SKM-1 (cell line): ENCODE results near the gene NPSR1.

Experiments used
- DNase-seq: peaks from one replicate; lab custom pipeline; 2025; ENCODE audit not compliant: unreplicated experiment; lab: John Stamatoyannopoulos, UW

The NPSR1 gene

GRCh38 chr7:34719636-34720035 is 61.6 kb downstream of the NPSR1 start:
- no peak for DNase-seq

DNA sequence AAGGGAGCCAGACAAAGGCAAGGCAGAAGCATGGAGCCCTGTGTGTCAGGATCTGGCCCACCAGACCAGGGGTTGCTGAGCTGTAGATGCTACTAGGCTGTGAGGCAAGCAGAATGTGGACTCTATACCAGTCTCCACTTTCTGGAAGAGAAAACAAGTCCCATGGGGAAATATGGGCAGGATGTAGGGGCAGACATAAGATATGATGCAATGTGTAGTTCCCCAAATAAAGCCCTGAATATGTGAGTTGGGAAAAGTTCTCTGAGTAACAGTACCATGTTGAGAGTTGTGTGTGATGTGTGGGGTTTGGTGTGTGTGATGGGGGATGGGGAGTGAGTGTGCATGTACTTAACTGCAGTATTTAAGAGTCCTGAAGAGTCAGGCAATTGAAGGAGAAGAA is 62.3 kb downstream of the NPSR1 start:
- no peak for DNase-seq

- DNase-seq = no peak
These were observed 65.3 kb downstream of the NPSR1 start for GRCh38 chr7:34723338-34723737.

DNA sequence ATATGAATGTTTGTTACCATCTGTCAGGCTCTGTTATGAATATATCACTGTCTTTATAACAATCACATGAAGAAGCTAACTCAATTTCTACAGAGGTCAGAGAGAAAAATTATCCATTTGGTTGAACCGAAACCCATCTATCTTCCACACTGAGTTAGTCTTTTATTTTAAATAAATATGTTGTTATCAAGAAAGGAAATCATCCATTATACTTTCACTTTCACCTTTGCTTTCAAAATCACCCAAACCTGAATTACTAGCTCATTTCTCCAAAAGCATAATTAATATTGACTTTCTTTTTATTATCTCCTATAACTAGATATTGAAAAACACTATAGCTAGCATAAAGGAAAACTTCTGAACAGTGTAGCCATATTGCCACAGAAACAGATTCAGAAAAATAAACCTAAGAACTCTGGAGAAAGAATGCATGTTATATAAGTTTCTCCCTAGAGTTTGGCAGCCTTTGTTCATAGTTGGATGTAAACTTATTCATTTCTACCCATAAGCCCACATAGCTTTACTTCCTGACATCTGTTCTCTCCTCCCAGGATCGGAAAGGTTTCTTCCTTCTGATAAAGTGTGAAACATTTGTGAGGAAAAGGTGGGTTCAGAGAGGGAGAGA is 66.0 kb downstream of the NPSR1 start:
- no peak for DNase-seq

DNA sequence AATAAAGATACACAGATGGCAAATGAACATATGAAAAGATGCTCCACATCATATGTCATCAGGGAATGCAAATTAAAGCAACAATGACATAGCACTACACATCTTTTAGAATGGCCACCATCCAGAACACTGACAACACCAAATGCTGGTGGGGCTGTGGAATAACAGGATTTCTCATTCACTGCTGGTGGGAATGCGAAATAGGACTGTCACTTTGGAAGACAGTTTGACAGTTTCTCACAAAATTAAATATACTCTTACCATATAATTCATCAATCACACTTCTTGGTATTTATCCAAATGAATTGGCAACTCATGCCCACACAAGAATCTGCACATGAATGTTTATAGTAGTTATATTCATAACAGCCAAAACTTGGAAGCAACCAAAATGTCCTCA is 68.2 kb downstream of the NPSR1 start:
- DNase-seq = no peak

GRCh38 chr7:34727464-34727995 is 69.5 kb downstream of the NPSR1 start:
- DNase-seq = no peak

DNA sequence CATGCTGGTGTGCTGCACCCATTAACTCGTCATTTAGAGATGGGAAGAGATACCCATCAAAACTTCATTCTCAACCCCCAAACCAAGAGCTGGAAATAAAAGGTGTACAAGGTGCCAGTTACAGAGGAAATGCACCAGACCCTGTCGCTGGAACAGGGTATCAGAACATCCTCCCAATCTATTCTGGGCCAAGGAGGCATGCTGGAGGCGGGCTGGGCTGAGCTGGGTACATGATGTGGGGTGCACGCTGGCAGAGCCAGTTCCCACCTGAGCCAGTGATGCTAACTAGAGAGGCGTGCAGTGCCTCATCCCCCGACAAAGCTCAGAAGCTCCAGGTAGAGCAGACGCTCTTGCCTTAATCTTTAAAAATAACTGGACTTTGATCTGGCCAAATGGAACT is 70.1 kb downstream of the NPSR1 start:
- no peak for DNase-seq

DNA sequence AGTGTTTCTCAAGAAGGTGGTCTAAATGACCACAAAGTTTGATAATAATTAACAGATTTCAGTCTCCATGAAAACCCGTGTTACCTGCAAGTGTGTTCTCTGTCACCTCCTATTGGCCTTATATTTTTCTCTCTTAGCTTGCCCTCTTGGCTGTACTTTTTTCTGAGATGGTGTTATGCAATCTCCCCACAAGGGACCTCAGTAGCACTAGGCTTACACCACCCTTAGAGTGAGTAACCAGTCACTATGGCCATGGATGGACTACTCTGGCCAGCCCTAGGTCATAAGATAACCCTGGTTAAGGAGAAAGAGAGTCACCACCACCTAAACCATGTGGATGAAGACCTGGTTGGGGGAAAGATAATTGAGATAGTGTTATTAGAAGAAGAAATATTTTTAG is 76.8 kb downstream of the NPSR1 start:
- DNase-seq = no peak

DNA sequence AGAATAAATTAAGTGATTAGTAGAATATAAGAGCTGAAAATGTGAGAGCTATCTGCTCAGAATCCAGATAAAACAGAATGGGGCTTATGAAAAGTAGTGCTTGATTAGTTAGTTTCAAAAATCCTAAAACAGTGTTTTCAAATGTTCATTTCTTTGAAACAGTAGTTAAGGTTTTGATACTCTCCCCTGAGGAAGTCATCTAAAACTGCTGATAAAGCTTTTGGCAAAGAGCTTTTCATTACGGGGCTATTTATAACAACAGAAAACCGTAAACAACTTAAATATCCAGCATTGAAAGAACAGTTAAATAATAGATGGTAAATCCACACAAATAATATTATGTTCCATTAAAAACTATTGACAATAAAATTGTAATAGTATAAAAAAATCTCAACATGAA is 77.5 kb downstream of the NPSR1 start:
- DNase-seq = no peak

DNA sequence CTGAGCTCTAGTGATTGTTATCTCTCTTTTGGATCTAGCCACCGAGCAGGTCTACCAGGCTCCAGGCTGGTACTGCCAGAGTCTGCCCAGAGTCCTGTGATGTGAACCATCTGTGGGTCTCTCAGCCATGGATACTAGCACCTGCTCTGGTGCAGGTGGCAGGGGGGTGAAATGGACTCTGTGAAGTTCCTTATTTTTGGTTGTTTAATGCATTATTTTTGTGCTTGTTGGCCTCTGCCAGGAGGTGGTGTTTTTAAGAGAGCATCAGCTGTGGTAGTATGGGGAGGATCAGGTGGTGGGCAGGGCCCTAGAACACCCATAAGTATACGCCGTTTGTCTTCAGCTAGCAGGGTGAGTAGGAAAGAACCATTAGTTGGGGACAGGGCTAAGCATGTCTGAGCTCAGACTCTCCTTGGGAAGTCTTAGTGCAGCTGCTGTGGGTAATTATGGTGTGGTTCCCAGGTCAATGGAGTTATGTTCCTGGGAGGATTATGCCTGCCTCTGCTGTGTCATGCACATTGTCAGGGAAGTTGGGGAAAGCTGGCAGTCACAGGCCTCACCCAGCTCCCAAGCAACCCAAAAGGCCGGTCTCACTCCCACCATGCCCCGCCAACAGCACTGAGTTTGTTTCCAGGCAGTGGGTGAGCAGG is 81.8 kb downstream of the NPSR1 start:
- DNase-seq = no peak

DNA sequence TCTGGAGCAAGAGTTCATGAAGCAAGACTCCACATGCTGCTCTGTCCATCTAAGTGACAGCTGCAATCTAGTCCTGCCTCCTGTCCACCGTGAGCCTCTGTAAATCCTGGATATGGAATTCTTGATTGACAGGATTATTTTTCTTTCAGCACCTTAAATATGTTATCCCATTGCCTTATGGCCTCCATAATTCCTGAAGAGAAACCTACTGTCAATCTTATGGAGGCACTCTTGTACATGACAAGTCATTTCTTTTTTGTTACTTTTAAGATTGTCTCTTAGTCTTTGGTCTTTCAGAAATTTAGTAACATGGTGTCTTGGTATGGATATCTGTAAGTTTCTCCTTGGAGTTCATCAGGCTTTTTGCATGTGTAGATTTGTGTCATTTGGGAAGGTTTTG is 82.8 kb downstream of the NPSR1 start:
- no peak for DNase-seq

DNA sequence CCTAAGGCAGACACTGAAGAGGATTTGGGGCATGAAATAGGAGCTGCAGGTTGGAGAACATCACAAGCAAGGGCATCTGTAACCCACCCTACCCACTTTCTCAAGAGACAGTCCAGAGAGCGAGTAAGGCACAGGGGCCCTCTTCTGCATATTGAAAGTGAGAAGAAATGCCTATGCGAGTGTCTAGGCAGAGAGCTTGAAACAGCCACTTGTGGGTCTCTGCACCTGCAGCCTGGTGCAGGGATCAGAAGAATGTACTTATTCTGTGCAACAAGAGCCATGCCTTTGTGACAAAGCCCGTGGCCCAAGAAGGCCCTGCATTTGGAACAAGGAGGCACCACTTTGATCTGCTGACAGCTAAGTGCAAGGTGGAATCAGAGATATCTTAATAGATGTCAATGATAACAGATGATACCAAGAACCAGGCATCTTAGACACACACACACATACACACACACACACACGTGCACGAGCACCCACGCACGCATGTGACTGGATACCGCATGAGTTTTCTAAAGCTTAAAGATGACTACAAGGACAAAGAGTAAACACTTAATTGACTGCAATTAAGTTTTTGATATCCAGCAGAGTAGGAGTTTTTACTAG is 89.3 kb downstream of the NPSR1 start:
- no peak for DNase-seq

DNA sequence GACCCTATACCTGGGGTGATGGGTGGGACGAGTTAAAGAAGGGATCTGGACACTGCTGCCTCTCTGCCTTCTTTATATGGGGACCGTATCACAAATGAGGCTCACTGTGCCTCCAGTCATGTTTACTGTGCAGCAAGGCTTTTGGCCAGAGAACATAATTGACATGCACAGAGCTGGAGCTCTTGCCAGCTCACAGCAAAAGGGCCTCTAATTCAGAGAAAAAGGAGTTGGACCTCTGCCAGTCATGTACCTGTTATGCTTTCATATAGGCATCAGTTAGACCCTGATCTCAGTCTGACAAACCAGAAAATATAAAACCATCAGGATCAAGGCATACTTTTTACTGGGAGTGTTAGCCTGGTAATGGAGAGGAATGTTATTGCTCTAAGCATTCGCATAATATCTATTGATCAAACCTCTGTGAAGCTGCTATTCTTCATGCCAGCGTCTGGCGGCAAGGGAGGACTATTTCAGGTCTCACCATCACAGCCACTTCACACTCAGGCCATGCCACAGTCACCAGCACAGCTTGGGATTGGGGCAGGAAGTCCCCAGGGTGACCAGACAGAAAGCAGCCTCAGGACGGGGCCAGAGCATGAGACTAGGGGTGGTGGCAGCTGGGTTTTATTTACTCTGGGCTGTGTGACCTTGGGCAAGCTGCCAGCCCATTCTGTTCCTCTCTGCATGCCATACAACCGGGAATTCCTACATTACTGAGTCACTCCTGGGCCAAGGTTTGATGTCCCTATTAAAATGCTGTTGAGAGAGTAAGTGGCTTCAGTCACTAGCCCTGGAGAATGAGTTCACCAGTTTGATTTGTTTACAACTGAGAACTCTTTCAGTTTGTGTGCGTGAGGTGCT is 90.1 kb downstream of the NPSR1 start:
- no peak for DNase-seq

DNA sequence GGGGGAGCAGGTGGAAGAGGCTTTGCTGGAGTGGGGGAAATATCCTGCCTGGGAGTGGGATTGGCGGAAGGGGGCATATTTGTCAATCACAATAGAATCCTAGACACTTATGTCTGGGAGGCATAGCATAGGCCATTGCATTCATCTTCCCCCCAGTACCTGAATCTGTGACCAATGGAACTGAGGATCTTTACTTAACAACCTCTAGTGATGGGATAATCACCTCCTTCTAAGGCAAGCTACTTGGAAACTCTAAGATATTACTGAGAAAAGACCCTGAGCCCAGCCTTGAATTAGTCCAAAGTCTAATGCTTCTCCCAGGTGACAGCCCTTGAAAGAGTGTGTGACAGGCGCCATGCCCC is 90.7 kb downstream of the NPSR1 start:
- DNase-seq = no peak

- no peak for DNase-seq
These were observed 91.4 kb downstream of the NPSR1 start for GRCh38 chr7:34749446-34749845.

GRCh38 chr7:34750209-34750608 is 92.2 kb downstream of the NPSR1 start:
- no peak for DNase-seq

- DNase-seq = no peak
These were observed 92.6 kb downstream of the NPSR1 start for GRCh38 chr7:34750636-34751035.

- no peak for DNase-seq
These were observed 94.0 kb downstream of the NPSR1 start for GRCh38 chr7:34751725-34752643.

DNA sequence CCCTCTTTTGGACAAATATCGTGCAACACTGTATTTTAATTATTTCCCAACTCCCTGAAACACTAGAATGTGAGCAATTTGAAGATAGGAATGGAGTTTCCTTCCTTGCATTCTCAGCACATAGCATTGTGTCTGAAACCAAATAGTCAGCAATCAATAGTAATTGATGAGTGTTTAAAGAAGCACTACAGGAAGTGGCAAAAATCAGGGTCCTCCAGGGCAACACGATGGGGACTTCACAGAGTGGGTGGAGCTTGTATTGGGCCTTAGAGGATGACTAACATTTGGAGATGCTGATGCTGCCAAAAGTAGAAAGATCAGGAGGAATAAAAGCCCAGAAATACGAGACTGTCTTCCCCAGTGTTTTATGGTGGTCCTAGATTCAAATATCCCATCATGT is 94.9 kb downstream of the NPSR1 start:
- no peak for DNase-seq

DNA sequence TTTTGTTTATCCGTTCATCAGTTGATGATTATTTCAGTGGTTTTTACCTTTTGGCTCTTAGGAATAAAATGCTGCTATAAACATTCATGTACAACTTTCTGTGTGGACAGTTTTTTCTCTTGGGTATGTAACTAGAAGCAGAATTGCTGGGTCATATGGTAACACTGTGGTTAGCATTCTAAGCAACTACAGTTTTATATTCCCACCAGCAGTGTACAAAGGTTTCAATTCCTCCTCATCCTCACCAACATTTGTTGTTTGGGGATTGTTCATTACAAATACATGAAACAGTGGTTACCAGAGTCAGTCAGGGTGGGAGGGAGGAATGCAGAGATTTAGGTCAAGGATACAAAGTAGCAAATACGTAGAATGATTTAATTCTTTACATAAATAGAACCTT is 97.0 kb downstream of the NPSR1 start:
- no peak for DNase-seq

GRCh38 chr7:34756025-34756437 is 98.0 kb downstream of the NPSR1 start:
- DNase-seq = no peak
